ENCODE measurements around the gene CANT1. TPM values are rescaled to one million over a fixed set of nuclear protein-coding genes. Genes with fewer than 3 reads are reported as not detected.

The CANT1 gene
- total and polyA plus RNA-seq, 2 of the 13 experiments (the other 11 are each of a cell fraction or from before 2014, with no cell fraction given) = 34.1 to 42.1 TPM

DNA sequence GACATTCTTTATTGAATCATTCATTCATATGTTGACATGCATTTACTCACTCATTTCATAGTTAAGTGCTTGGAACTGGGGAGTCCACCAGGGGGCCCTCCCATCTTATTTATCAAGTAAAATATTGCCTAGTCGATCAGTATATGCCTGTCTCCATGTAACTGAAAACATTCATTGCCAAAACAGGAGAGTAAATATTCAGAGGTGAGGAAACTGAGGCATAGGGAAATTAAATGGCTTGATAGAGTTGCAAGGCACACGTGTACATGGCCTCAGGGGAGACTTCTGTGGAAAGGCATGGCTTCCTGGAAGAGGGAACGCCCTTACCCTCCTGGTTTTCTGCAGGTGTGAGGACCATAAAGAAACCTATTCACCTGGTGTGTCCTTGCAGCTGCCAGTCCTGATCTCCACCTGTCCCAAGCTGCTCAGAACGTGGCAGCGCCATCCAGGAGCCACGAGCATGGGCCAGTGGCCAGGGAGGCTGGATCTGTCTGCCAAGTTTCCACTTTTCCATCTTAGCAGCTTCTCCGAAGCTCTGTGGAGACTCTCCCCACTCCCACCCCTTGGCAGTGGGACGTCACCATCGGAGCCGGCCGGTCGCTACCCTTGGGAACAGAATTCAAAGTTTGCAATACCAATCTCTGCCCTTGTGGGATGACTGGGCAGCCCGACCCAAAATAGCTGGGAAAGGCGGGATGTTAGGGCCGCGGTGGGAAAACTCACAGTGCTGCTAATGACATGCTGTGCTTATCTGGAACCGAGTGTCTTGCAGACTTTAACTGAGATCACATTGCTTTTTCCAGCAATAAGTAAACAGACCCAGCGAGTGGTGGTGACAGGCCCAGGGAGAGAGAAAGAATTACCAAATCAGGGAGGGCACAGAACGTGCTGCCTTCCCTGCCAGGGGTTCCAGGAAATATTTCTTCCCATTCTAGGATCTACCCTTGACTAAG lies 10.3 kb upstream of the CANT1 start (continued):
- no peak for TF ChIP-seq KLF16 (CRISPR knock-in tag; IDR thresholded peaks at IDR 0.05)
- TF ChIP-seq SMYD3 (CRISPR knock-in tag; IDR thresholded peaks at IDR 0.05) = no peak
- TF ChIP-seq BCL6 (CRISPR knock-in tag; IDR thresholded peaks at IDR 0.05) = no peak
- no peak for TF ChIP-seq ONECUT2 (CRISPR knock-in tag; IDR thresholded peaks at IDR 0.05)
- TF ChIP-seq, protein P1, sequence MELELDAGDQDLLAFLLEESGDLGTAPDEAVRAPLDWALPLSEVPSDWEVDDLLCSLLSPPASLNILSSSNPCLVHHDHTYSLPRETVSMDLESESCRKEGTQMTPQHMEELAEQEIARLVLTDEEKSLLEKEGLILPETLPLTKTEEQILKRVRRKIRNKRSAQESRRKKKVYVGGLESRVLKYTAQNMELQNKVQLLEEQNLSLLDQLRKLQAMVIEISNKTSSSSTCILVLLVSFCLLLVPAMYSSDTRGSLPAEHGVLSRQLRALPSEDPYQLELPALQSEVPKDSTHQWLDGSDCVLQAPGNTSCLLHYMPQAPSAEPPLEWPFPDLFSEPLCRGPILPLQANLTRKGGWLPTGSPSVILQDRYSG (CRISPR knock-in tag; IDR thresholded peaks at IDR 0.05) = no peak
- TF ChIP-seq RFX1 (IDR thresholded peaks at IDR 0.05) = no peak
- TF ChIP-seq MIER2 (CRISPR knock-in tag; IDR thresholded peaks at IDR 0.05) = no peak
- TF ChIP-seq NFIB (CRISPR knock-in tag; IDR thresholded peaks at IDR 0.05; ENCODE audit: borderline replicate concordance) = no peak
- no peak for TF ChIP-seq ZNF10 (CRISPR knock-in tag; IDR thresholded peaks at IDR 0.05; ENCODE audit: borderline replicate concordance, low read depth)
- no peak for TF ChIP-seq AHDC1 (CRISPR knock-in tag; IDR thresholded peaks at IDR 0.05; ENCODE audit: borderline replicate concordance)
- no peak for TF ChIP-seq ZNF776 (CRISPR knock-in tag; IDR thresholded peaks at IDR 0.05)
- no peak for TF ChIP-seq ZNF710 (CRISPR knock-in tag; IDR thresholded peaks at IDR 0.05; ENCODE audit: borderline replicate concordance)
- TF ChIP-seq ZBTB25 (CRISPR knock-in tag; IDR thresholded peaks at IDR 0.05) = no peak
